GM21619 (cell line): Measurements from ENCODE around the gene PPP1R3C.

Experiments
- ATAC-seq: cut with Tn5 transposase; IDR thresholded peaks from one replicate; pipeline ENCODE4 v1.9.1; 2021; ENCODE audit not compliant: unreplicated experiment

Gene PPP1R3C

DNA sequence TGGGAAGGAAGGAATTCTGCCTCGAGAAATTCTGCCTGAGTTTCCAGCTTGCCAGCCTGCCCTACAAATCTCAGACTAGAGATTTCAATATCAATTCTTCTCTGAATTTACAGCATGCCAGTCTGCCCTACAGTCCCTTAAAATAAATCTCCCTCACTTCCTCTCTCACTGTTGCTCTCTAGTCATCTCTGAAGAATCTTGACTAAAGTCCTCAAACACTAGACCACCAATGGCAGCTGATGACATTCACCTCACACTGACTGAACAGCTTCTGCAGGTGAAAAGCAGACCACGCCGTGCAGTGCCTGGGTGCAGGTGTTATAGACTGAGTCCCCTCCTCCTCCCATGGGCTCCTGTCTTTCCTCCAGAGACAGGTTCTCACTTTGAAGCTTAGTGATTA is 30.4 kb downstream of the PPP1R3C start:
- no peak for ATAC-seq

DNA sequence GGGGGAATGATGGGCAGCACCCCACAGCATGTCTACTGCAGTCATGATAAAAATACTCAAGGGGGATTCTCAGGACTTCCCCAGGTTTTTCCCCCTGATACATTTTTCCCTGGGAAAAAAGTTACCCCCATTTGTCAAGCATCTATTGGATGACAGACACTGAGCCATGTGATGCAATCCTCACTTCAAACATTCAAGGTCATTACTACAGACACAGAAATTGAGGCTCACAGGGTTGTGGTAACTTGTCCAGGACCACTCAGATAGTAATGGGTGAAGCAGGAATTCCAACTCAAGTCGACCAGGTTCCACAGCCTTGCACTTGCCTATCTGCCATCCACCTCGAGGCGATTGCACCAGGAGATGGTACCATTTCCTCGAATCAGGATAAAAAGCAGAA is 31.7 kb downstream of the PPP1R3C start:
- no peak for ATAC-seq

DNA sequence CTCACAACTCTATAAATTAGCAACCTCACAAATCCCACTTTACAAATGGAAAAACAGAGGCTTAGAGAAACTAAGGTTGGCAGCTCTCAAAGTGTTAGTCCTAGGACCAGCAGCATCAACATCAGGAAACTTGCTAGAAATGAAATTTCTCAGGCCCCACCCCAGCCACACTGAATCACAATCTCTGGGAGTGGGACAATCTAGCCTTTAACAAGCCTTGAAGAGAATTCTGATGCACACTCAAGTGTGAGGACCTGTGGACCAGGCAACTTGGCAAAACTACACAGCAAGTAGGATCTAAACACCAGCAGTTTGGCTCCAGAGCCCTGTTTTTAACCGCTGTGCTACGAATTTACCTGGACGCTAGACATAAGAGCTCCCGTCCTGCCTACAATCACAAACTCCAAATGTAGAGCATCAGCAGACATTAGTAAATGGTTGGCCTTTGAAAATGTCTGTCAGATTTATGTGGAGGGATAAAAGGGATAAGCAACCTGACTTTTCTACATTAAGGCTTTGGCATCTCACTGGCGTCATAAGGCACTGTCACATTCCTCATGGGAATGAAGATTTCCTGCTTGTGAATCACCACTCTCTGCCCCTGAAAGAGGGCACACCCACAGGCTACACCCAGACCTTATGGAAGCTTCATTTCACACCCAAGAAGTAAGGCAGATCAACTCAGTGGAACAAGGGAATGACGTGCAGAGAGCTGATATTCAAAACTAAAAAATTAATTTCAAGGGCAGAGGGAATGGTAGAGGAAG is 34.5 kb downstream of the PPP1R3C start:
- no peak for ATAC-seq

DNA sequence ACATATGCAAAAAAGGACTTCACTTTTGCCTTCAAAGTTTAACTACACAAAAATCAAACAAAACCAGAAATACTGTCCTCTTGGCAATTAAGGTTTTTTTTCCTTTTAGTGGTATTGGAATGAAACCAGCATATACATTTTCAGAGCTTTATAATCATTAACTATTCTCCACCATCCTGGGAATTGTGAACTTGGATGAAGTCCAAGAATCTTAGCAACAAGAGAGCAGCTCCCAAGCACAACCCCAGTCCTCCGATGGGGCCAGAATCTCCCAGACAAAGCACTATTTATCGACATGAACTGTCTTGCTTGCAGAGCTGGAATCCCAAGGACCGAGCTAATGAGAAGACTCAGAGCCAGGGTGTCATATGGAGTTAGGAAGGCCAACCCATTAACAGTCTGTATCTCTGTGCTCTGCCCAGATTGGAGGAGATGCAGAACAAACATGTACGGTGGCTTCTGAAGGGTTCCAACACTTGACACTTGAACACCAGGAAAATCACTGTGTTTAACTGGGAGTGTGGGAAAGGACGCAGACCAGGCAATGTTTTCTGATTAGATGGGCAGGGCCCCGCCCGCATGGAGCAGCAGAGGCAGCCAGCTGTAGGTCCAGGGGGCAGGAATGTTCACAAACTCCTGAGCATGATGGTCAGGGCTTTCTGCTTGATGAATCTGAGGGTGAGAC is 35.5 kb downstream of the PPP1R3C start:
- no peak for ATAC-seq

DNA sequence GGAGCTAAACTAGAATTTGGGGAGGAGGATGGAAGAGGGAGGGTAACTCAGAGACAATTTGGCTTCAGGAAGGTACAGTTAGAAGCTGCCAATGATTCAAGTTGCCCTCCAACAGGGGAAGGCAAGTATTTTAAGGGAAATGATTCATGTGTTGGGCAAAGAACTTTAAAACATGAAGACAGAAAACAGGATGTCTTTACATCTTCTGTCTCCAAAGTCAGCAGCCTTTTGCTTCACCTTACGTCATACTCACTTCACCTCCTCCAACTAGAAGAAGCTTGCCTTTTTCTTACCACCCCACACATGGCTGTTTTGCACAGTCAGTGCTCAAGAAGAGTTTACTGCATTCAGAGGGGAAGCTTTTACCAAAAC is 36.1 kb downstream of the PPP1R3C start:
- ATAC-seq, result no peak

DNA sequence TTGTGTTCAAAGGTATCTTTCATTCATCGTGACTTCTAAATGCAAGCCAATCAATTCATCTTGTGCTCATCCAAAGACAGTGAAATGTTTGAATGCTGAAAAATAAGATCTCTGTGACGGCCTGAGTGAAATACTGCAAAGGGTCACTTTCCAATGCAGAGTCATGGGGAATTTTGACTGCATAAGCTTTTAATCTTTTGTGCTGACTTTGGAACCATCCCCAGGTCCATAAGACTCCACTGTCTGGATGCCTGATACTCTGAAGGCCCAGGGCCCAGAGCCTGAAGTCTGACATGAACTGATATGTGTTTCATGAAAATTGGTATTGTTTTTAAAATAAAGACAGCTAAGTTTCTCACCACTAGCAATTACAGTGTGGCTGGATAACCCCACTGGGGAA is 39.0 kb downstream of the PPP1R3C start:
- ATAC-seq, result no peak

DNA sequence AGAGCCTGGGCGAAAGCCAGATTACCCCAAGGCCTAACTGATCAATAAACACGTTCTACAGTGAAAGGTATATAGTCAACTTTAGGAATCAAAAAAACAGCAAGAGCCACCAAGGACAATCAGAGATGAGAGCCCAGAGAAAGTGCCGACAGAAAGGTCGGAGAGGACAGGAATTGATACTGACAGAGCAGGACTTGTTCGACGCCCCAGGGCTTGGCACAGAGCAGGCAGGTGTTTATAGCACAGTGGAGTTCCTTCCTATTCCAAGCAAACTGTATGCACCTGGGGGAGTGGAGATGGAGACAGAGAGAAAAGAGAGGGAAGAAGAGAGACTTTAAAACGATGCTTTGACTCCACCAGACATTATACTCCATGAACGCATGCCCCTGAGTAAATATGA is 39.5 kb downstream of the PPP1R3C start:
- no peak for ATAC-seq

DNA sequence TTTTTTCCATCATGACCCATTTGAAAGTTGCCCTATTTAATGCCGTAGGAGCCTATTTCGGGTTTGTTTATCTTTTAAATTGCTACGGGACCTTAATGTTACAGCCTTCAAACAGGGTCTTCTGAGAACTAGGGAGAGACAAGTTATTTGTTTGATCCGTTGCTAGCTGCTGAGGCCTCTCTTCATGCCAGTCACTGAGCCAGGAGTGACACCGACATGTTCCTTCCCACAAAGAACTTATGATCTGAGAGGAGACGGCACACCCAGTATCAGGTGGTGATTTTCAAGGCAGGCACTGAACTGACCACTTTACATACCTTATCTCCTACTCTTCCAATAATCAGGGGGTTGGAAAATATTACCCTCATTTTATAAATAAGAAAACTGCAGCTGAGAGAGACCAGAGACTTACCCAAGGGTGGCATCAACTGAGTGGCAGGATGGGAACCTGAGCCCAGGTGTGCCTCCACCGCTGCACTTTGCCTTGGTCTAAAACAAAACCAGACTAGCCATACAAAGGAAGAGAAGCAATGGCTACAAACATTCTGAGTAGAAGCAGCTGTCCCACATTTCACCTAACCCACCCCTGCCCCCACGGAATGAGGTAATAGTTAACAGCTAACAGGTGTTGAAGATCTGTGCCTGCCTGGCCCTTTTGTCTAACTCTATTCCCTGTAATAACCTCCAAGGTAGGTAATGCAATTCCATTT is 40.5 kb downstream of the PPP1R3C start:
- no peak for ATAC-seq

DNA sequence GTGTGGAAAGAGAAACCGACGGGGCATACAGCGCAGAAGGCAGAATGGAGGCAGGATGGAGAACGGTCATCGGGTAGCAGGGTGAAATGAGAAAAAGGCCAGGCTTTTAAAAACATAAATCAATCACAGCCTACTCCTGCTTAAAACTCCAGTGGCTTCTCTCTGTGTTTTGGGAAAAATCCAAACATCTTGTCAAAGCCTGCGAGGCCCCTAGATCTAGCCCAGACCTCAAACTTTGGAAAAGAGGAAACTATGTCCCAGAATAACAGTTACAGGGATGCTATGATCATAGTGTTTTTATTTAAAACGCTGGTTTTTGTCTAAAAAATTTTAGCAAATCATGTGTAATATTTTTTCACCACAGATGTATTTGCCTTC is 41.1 kb downstream of the PPP1R3C start:
- ATAC-seq, result no peak

DNA sequence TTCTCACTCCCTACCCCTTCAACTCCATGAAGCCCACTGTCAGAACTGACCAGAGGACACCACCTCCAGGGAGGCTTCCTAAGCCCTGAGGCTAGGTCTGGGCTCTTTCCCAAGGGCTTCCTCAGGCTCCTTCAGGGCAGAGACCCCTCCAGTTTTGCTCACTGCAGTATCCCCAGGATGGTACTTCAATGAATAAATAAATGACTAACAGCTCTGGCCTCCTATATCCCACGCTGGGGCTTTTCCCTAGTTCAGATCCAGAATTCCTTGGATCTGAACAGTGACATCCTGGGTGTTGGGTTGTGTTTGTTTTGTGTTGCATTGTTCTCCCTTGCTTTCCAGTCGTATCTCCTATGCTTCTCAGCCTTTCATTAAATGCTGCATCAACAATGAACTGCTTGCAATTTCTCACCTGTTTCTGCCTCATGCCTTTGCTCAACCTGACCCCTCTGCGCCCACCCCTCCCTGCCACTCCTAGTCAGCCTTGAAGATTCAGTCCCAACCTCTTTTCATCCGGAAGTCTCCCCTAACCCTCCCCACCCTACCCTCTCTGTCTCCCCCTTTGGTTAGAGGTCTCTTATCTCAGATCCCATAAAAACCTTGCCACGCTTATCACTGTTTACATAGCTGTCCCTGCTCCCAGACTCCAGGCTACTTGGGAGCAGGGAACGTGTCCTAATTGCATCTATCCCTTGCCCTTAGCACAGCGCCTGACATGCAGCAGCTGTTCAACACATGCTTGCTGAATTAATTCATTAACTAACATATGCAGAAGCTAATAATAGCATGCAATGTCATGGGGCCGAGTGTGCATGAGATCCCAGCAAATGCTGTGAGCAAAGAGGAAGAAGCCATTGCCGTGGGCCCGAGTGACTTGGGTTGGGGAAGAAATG is 41.7 kb downstream of the PPP1R3C start:
- no peak for ATAC-seq

DNA sequence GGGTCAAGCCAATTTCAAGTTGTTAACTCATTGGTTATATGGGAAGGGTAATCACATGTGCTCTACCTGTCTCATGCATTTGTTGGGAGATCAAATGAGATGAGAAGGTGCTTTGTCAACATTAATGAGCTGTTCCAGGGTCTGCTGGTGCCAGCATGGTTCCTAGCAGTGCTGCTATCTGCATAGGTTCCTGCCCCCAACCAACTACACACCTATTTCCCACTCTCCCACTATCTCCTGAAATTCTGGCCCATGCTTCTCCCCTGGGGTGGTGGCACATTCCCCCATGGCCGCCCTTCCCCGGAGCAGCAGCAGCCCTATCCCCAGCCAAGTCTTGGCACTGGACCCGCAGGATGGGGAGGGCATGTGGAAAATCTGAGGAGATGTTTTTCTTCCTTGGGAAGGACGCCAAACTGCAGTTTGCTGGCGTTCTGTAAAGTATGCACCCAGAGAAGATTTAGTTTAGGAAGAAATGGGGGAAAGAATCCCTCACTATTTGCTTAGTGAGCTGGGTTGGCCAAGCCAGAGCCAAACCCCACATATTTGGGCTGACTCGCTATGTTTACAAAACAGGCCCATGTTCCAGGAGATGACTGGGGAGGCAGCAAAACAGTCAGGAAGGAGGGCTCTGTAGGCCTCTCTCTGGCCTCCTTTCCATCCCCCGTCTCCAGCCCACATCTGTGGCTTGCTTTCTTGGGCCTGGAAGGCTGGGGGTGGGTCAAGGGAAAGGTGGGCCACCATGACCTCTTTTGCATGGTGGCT is 42.5 kb downstream of the PPP1R3C start:
- no peak for ATAC-seq

DNA sequence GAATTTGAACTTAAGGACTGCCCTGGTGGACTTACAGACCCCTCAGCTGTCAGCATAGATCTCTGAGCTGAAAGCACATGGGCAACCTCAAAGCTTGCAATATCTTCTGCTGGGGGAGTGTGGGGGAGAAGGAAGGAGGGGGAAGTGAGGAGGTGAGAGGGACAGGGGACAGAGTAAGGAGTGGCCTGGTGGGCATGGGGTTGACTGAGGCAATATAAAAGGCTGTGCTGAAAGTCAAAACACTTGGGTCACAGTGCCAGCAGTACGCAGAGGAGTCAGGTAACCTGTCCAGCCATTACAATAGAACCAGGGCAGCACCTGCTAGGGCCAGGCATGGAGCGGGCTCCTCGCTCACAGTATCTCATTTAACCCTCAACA is 43.2 kb downstream of the PPP1R3C start:
- no peak for ATAC-seq

DNA sequence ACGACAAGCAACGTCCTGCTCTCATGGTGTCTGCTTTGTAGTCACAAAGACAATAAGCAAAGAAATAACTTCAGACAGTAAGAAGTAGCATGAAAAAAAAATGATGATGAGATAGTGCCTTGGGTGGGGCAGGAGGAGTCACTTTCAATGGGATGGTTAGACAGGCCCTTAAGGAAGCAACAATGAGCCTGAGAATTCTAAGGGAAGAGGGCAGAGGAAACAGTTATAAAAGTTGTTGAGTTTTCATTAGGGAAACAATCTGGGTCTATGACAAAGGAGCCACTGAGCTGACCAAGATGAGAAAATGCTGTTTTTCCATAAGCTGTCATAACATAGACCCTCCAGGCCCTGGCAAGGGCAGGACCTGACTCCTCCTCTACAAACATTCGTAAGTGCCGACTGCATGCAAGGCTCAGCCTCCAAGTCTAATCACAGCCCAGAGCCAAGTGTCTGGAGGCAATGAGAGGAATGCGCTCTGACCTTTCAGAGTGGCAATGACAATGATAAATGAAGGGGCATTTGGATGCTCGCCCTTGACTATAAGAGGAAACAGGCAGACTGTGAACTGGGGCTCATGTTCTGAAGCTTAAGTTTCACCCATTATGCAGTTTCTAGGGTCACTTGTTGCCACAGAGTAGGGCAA is 43.7 kb downstream of the PPP1R3C start:
- no peak for ATAC-seq

DNA sequence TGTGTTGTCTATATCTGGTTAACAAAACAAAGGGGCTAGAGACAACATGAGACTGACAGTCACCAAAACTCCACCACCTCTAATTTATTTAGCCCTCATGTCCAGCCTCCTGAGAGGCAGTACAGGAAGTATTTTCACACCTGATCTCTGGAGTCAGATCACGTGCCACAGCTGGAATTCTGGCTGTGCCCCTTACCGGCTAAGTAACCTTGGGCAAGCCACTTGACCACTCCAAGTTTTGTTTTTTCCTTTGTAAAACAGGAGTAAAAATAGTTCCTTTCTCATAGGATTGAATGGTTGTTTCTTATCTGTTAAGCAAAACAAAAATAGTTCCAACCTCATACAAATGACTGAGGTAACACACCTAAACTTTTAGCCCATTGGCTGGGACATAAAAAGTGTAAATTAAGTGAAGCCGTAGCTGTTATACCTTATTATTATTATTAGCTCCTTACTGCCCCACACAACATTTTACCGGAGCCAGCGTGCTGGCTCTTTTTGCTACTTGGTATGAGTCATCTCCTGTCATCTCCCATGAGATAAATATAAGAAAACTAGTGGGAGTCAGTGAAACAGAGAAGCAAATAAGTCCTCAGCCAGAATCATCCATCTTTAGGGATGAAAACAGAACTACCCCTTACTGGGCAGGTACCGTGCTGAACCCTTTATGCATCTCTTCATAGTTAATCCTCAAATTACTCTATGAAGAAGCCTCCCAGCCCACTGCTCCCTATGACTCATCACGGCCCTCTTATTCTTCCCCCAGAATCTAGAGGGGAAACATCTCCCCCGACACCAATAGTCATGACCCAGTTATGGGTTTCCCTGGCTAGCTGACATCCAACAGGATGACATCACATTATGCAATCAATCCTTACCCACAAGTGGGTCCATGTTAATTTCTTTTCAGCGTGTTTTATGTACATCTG is 44.9 kb downstream of the PPP1R3C start:
- ATAC-seq, result no peak

DNA sequence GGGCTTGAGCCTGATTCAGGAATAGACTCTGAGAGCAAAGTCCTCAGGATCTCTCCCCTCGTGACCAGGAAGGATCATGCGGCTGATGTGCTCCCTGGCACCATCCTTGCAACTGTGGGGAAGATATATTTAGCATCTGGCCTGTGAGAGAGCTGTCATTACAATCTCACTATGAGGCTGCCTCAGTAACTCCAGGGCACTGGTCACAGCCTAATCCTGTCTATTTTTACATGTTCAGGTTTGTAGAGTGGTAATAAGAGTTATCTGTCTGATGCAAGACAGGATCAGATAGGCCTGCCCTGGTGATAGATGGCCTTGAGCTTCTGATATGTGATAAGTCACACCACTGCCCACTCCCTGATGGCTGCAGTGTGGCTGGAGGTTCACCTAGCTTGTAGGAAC is 50.7 kb downstream of the PPP1R3C start:
- no peak for ATAC-seq

DNA sequence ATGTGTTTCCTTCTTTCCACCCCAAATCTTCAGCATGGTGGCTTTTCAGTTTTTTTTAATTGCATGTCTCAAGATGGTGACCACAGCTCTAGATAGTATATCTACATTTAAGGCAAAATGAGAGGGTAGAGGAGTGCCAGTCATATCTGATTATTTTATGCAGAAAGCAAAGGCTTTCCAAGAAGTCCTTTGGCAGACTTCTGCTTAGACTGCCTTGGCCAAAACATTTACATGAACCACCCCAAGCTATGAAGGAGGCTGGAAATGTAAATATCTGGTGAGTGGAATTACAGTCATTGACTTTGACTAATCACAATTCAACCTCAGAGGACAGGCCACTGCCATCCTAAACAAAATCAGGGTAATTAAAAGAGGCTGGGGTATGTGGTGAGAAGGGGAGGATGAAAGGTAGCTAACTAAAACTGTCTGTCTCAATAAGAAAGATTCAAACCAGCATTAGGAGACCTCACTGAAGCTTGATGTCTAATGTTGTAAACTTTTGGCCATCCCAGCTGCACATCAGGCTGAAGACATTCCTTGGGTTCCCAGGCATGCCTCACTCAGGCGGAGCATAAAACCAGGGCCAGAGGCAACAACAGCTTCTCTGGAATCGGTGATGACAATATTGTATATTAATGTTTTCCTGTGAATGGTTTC is 53.4 kb downstream of the PPP1R3C start:
- no peak for ATAC-seq
